ACHN (cell line): ENCODE measurements around the gene RYR3.
A peak's percentile ranks its signal among the peaks of the same experiment; 100 is the strongest.
"Not testable (repeated sequence)": the region's sequence is repeated elsewhere in the genome, so short reads cannot be mapped to it uniquely, and the experiment has no call there.

Source experiments
- DNase-seq: peaks from one replicate; pipeline ENCODE4 v3.0.0-alpha.2; 2015
- in situ Hi-C: cut with HindIII; loops from 2 replicates; pipeline ENCODE4 v1.10.0; 2017; ENCODE audit warnings: low sequenced_read_pairs, low pct_ligation_motif_present, low pct_unique_long_range_greater_than_20kb

The RYR3 gene

DNA sequence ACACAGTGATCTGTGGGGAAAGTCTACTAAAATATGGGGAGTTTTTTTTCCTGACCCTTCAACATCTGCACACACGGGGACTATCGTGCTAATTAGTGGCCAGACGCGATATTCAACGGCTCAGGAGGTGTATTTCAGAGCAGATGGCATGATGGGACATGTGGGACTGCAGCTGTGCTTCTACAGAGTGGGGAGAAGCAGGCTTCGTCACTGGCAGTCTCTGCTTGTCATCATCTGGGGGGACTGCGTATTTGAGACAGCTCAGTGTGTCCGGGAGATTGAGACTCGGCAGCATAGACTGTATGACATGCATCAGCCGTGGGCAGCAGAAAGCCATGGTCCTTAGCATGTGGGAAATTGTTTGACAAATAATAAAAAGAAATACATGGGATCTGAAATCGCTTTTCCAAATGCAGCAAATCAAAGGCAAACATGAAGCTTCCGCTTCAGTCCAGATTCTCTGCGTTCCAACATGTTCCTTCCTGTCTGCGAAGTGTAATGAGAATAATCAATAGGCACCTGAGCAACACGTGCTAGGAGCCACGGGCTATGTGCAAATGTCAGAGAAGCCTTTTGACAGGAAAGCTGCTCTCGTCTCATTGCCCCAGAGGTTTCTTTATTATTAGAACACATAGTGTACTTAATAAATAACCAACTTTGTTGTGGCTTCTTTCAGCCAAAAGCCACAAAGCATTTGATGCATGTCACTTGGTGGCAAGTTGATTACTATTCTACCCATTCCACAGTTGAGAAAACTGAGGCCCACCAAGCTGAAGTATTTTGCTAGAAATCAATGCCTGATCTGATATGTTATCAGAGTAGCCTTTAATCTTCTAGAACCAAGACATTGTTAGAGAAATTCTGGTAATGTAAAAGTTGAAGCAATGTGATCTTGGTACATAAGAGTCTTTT lies 276.3 kb downstream of the RYR3 start:
- DNase-seq = no peak
- in situ Hi-C loops = no loop called here

DNA sequence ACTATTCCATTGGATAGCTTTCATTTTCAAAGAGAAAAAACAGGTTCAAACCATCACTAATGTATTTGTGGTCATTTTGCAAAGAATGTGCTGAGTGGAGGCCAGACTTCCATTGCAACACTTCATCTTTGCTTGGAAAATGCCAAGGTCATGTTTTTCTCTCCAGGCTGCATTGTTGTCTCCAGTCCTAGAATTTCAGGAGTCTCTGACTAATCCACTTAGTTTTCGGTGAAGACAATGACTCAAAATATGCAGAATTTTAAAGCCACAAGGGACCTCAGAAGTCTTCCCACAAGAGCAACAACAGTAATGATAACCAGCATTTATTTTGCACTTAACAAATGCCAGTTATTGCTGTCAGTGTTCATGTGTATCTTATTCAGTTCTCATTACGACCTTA lies 277.0 kb downstream of the RYR3 start:
- in situ Hi-C loops = no loop called here
- peak; percentile 3 for DNase-seq

DNA sequence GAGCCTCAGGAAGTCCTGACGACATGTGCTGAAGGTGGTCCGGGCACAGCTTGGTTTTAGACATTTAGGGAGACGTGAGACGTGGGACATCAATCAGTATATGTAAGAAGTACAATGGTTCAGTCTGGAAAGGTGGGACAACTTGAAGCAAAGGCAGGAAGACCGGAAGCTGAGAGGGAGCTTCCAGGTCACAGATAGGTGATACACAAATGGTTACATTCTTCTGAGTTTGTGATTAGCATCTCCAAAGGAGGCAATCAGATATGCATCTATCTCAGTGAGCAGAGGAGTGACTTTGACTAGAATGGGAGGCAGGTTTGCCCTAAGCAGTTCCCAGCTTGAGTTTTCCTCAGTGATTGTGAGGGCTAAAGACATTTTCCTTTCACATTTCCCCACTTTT lies 282.1 kb downstream of the RYR3 start:
- DNase-seq = no peak
- in situ Hi-C loops = no loop called here

DNA sequence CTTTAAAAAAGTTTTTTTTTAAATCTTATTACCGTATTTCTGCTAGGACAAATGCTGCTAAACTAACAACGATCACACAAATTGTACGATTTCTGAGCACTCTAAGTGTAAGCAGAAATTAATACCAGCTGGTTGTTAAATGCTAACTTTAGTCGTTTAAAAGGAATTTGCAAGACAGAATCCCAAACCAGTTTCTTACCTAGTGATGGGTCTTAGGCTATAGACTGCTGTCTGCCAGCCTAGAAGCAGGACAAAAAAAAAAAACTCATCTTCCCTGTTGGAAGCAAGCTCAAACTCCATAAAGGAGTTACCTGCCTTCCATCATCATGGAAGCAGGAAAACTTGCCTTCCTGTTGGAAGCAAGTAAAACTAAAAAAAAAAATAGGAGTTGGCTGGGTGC lies 287.6 kb downstream of the RYR3 start:
- in situ Hi-C loops, DNase-seq: not testable (repeated sequence)

DNA sequence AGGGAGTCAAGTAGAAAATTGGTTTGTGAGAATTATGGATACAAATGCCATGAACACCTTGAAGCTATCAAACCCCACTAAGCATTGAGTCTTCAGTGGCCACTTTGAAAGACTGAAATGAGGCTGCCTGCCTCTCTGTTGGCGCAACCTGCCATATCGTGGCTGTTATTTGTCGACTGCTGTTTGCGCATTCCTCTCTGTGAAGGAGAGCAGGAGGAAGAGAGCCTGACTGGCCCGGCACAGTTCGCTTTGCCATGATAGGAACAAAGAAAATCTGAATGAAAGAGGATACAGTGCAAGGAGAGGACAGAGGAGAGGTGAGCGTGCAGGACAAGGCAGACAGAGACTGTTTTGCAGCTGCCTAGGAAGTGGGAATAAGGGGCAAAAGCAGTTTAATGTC lies 289.4 kb downstream of the RYR3 start:
- in situ Hi-C loops = no loop called here
- no peak for DNase-seq

DNA sequence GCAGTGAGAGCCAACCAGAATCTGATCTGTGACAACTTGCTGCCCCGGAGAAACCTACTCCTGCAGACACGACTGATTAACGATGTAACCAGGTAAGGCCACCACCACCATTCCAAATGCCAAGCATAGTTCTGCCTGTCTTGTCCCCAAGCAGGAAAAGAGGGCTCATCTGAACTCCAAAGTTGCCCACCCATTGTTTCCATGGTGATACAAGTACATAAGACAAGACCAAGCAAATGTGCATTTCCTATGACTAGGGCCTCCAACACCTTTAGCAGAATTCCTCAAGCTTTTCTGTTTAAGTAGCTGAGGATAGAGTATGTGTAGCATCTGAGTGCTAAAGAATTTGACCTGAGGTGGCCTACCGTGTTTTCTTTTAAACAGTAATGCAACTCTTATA lies 290.7 kb downstream of the RYR3 start:
- DNase-seq = no peak
- in situ Hi-C loops = no loop called here

DNA sequence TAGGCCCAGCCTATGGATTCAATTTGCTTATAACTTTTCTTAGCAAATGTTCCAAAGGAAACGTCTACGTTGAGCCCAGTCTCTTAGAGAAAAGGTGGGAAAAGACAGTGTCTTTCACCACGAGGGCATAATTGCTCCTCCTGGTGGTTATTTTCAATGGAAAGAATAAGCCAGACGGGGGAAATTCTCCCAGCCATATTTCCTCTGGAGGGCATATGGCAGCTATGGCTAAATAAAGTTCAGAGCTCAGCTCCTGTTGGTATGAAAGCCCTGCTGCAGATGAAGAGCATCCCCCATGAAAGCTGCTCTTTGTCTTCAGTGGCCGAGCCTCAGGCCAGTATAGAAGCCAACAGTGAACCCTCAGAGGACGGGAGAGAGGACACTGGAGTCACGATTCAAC lies 297.9 kb downstream of the RYR3 start:
- peak; percentile 27 for DNase-seq
- in situ Hi-C loops = no loop called here

DNA sequence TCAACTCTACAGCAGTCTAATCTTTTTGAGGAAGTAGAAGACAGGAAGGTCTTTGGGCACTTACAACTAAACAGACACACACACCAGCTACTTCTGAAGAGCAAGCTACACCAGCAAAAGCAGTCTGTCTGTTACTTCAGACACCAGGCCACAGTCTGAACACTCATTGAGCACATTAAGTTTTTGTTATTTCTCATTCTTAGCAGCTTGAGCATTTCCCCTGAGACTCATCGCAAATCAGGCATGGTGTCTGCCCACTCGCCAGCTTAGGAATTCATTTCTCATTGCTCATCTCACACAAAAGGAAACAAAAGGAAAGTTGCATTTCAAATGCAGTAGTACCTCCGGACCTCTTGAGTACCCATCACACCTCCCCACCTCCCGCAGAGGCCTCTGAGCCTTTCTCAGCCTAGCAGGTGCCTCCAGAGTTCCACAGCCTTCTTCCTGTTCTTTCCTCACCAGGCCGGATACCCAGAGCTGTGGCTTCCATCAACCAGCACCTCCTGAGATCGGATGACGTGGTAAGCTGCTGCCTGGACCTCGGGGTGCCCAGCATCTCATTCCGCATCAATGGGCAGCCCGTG lies 302.0 kb downstream of the RYR3 start:
- in situ Hi-C loops = no loop called here
- peak; percentile 41 for DNase-seq

DNA sequence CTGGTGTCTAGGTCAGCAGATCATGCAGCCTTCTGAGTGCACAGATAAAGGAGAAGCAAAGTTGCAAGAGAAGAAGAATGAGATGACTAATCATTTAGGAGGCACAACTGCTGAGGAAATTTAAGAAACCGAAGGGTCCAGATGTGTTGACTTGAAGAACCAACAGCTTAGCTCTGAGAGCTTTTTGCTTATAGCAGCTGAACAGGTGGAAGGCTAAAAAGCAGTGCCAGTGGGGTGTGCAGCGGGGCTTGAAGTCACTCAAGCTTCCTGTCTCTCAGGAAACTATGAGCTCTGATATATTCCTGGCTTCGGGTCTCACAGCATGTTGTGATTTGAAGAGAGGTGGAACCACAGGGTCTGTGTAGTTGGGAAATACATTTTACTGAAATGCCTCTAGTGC lies 305.7 kb downstream of the RYR3 start:
- DNase-seq = no peak
- in situ Hi-C loops = no loop called here

DNA sequence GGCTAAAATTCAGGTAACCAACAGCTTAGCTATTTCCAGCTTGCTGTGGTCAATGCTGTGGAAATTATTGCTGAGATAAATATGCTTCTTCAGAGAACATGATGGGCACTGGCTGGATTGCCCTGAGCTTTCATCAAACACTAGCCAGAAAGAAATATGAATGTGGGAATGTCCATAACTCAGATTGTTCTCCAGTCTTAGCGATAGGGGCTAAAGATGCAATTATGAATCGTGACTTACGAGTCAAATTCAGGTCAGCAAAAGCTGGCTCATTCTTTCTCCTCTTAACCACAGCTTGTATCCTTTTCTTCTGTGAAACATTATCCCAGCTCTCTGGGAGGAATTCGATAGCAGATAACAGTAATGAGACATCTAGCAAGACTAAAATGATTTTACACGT lies 307.6 kb downstream of the RYR3 start:
- in situ Hi-C loops = no loop called here

DNA sequence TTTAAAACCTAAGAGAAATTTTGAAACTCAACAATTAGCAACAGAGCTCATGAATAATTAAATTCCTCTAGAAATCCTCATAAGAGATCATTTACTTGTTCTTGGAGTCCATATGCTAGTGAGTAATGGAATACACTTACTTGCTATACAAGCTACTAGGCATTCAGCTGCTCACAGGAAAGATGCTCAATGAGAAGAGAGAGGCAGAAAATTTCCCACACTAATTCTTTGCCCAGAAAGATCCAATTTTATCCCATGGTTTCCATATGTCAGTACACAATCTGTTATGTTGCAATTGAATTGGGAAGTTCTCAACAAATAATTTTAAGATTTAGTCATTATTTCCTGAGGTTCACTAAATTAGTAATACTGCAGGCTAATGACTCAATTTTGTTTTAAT lies 310.4 kb downstream of the RYR3 start:
- DNase-seq = no peak
- in situ Hi-C loops = no loop called here

More for the DNA sequence above, 307.6 kb downstream of the RYR3 start:
- DNase-seq = peak; percentile 10

DNA sequence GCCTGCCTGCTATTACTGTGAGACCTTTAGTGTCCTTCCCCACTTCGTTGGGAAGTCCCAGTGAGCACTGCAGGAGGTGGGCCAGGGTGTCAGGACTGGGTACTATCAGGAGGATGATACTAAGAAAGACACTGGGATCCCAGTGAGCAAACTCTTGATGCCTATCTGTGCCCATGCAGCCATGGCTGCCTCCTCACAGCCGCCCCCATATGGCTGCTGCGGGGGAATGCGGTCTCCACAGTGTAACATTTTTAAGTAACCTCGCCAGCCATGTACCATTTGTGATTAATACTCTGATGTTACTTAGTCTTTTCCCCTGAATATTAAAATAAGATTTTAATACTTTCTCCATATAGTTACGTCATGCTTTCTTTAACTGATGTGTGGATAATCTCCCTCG lies 312.2 kb downstream of the RYR3 start:
- in situ Hi-C loops = no loop called here
- DNase-seq = no peak

DNA sequence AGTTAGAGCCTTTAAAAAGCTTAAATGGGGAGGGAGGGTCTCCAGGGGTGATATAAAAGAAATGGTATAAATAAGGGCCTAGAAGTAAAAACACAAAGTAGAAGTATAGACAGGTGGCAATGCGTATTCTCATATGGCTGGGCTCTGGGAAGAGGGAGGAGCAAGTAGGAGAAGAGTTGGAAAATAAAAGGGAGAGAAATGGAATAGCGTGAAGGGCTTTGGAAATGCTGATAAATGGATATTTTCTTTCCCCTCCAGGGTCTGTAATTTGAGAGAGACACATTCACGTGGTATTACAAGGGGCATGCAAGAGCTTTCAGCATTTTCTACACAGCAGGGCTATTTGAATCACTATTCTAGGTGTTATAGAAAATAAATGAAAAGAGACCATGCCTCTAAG lies 313.7 kb downstream of the RYR3 start:
- no peak for DNase-seq
- in situ Hi-C loops = no loop called here

DNA sequence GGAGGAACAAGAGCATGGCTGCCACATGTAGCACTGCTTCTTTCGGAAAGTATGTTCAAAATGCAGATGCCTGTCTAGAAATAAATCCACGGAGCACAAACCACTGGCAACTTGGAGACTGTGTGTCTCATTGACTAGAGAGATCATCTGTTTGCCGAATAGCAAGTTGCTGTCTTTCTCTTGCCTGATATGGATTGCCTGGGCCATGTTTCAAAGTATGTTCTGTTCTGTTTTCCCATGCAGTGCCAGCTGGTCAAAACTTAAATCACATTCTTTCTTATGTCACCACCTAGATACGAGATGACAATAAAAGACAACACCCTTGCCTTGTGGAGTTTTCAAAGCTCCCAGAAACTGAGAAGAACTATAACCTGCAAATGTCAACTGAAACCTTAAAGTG lies 318.9 kb downstream of the RYR3 start:
- in situ Hi-C loops = no loop called here
- no peak for DNase-seq

DNA sequence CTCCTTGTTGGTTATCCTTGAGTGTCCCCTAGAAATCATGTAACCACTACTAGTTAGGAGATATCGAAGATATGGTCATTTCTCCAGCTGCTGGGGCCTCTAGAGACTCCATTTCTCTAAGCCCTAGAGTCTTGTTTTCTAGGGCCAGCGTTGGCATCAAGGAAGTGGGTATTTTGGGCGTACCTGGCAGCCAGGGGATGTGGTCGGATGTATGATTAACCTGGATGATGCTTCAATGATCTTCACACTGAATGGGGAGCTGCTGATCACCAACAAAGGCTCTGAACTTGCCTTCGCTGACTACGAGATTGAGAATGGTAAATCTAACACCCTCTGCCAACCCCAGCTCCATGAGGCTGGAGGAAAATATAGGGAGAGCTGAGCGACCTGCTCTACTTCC lies 325.5 kb downstream of the RYR3 start:
- DNase-seq = no peak
- in situ Hi-C loops = no loop called here

DNA sequence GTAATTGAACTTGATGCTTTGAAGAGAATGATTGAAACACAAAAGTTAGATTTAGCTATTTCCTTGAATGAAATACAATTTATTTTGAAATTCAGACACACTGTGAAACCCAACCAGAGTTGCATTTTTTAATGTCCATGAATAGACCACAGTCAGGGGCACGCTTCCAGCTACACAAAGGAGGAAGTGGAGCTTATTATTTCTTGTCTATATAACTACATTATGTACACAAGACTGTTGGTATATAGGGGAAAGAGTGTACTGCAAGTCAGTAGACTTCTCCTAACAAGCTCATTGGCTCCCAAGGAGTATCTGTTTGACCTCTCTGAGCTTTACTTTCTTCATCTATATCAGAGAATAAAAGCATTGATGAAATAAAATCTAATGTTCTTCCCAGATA lies 326.2 kb downstream of the RYR3 start:
- no peak for DNase-seq
- in situ Hi-C loops = no loop called here

DNA sequence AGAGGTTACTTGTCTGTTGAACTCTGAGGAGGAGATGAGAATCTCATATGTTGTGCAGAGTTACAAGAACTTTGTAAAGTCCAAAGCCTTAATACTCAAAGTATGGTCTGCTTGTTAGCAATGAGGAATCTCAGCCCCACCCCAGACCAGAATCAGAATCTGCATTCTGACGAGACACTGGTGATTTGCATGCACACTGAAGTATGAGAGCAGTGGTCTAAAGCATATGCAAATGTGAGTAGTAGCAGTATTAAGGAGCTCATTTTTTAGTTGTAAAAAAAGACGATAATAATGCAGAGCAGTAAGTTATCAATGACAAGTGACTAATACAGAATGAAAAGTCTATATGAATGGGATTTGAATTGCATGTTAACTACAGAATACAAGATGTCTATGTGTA lies 327.7 kb downstream of the RYR3 start:
- in situ Hi-C loops = no loop called here

DNA sequence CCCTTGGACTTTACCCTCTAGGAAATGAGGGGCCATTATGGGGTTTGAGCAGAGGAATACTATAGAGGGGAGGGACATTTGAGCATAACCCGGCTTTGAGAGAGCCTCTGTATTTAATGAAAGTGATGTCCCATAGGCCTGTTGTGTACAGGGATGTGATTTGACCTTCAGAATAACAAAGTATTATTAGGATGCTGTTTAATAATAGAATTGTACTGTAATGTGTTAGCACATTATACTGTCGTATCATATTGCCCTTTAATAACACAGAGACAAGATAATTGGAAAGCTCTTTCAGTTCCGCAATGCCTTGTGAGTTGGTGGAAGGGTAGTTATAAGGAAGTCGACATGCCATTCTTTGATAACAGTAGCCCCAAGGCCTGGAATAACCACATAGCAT lies 328.3 kb downstream of the RYR3 start:
- DNase-seq = no peak
- in situ Hi-C loops = no loop called here

More for the DNA sequence above, 327.7 kb downstream of the RYR3 start:
- DNase-seq = no peak

DNA sequence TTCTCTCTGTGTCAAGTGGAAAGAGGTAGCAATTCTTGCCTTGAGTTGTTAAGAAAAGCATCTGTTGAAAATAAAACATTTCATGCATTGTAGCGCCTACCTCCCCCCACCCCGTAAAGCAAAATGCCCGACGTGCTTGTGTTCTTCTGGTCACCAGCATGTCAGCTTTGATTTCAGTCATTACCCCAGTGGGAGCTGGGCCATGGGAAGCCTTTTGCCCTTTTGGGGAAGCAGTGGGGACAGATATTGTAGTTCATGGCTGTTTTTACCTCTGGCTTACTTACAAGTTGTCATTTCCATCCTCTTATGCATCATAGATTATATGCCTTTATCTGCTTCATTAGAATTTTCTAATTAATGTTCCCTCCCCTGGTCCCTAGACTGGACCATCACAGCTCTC lies 328.7 kb downstream of the RYR3 start:
- in situ Hi-C loops = no loop called here
- DNase-seq = no peak

DNA sequence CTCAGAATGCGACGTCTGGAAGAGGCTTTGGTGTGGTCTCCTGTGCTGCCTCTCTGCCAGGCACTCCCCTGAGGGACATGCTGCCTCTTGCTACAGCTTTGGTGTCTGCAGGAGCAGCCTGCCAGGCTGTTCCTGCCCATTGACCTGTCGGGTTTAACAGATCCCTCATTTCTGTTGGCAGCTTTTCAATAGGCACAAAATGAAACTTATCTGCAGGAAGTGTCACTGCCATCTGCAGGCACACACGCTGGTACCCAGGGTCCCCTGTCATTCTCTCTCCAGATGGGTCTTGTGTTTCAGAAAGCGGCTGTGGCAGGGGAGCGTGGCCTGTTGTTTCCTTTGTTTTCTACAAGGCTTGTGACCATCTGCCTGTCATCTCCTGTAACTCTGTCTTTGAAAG lies 329.2 kb downstream of the RYR3 start:
- DNase-seq = no peak
- in situ Hi-C loops = no loop called here
